ENCODE results near the gene SPOCK2. TPM values are rescaled to one million over a fixed set of nuclear protein-coding genes. Genes with fewer than 3 reads are reported as not detected.
"Not testable (repeated sequence)": the region's sequence is repeated elsewhere in the genome, so short reads cannot be mapped to it uniquely, and the experiment has no call there.

Gene SPOCK2
- total RNA-seq, 1 donor from 2014 or later, result 6.6 TPM

- no peak for DNase-seq
These were observed 37.5 kb downstream of the SPOCK2 start for GRCh38 chr10:72050873-72051272.

- DNase-seq, result no peak
These were observed 38.2 kb downstream of the SPOCK2 start for GRCh38 chr10:72049969-72050781.

GRCh38 chr10:72049472-72049871, 38.9 kb downstream of the SPOCK2 start:
- DNase-seq, result no peak

DNA sequence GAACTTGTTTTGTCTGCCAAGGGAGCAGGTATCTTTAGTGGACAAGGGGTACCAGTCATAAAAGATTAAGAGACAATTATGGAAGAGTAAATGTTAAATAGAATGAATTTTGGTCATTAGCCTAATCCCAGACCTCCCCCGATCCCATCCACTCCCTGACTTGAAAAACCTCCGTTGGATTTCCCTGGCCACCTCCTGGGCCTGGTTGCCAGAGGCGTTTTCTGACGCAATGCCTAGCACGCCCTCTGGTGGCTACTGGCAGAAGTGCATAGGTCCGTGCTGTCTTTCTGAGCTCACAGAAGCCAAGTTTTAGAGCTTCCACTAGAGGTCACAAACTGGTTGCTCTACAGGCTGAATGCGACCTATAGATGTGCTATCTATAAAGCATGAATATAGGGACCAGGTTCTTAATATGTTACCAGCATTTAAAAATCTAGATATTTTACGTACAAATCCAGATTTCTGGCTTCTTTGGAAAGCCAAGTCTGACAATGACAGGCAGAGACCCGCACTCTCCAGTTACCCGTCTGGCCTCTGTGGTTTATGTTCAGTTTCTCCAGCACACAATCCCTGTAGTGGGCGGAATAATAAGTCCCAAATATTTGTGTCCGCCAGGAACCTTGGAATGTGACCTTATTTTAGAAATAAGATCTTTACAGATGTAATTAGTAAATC, 39.8 kb downstream of the SPOCK2 start:
- DNase-seq, result peak; percentile 95

DNA sequence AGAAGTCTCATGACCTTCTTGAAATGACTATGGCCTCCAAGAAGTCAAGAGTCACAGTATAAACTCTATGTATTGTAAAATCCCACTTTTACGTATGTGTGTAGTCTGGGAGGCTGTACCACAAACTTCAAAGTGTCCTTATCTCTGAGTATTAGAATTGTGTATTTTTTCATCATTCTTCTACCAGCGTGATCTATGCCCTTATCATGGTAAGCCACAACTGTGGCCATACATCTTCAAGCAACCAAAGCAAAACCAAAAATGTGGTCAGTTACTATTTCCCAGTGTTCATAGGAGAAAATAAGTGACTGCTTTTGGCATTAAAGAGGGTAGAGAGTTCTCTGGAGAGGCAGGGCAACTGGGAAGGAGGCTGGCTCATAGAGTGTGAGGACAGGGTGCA, 42.8 kb downstream of the SPOCK2 start:
- DNase-seq, result no peak

DNA sequence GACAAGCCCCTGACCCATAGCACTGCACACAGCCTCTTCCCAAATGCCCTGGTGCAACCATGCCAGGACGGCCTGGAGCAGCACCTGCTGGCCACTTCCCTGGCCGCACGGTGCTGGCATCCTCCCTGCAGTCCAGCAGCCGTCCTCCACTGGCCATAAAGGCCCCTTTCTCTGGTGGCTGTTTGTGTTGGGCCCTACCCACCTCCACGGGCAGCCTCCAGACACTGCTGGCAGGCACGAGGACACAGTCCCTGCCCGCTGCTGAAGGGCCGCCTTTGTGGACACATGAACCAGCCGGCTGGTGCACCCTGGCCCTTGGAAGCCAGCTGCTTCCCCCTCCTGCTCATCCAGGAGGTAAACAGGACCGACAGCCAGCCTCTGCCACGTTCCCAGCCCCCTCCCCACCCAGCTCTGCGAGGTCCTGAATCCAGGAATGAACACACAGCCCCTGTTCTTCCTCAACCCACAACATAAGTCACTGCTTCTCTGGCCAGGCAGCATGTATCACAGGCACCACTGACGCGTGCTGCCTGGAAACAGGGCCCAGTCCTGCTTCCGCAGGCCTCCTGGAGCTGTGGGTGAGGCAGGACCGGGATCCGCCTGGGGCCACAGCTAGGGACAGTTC, 43.8 kb downstream of the SPOCK2 start:
- peak; percentile 49 for DNase-seq

DNA sequence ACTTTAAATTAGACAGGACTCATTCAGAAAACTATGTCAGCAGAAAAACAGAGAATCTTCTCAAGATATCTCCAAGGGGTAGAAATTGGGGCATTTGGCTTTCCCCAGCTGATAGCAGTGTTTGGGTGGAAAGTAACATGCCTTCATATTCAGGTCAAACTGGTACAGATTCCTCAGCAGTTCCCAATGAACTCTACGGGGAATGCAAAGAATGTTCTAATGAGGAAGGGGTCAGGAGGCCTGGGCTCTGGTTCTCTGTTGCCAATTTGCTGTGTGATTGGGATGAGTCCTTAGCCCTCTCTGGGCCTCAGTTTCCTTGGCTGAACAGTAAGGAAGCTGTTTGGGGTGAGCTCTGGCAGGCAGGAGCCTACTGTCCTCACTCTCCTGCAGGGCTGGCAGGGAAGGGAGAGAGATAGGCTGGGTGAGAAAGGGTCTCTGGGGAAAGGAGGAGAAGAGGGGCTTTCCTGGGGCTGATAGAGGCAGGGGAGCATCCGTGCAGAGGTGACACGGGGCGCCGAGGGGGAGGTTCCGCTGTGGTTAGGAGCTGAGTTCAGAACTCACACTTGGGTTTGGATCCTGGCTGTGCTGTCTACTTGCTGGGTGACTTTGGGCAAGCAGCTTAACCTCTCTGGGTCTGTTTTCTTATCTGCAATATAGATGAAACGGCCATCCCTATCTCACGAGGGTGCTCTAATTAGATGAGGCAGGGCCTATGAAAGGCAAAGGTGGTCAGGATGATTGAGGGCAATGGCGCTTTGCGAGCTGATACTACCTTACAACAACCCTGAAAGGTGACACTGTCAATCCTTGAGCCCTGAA, 45.1 kb downstream of the SPOCK2 start:
- no peak for DNase-seq

GRCh38 chr10:72041491-72041890, 46.9 kb downstream of the SPOCK2 start:
- no peak for DNase-seq

GRCh38 chr10:72039377-72039776, 49.0 kb downstream of the SPOCK2 start:
- DNase-seq, result no peak

GRCh38 chr10:72038458-72039001, 49.8 kb downstream of the SPOCK2 start:
- no peak for DNase-seq

GRCh38 chr10:72037811-72038210, 50.5 kb downstream of the SPOCK2 start:
- DNase-seq, result no peak

DNA sequence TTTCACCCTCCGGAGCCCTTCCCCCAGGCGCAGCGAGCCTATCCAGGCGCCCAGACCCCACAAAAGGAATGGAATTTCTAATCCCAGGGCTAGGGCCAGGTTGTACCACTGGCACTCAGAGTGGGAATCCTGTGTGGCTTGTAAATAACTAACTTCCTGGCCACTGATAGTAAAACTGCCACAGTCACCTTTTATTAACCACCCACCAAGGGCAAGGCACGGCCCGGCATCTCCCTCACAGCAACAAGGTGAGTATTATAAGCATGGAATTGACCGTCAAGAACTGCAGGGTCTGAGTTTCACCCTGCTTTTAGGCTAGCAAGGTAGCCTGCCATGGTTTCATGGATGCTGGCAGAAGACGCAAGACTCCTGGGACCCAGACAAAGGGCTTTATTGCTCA, 51.1 kb downstream of the SPOCK2 start:
- DNase-seq, result no peak

- DNase-seq, result no peak
These were observed 53.0 kb downstream of the SPOCK2 start for GRCh38 chr10:72035252-72035887.

- DNase-seq, result no peak
These were observed 53.6 kb downstream of the SPOCK2 start for GRCh38 chr10:72034761-72035160.

- DNase-seq, result no peak
These were observed 54.3 kb downstream of the SPOCK2 start for GRCh38 chr10:72034040-72034499.

DNA sequence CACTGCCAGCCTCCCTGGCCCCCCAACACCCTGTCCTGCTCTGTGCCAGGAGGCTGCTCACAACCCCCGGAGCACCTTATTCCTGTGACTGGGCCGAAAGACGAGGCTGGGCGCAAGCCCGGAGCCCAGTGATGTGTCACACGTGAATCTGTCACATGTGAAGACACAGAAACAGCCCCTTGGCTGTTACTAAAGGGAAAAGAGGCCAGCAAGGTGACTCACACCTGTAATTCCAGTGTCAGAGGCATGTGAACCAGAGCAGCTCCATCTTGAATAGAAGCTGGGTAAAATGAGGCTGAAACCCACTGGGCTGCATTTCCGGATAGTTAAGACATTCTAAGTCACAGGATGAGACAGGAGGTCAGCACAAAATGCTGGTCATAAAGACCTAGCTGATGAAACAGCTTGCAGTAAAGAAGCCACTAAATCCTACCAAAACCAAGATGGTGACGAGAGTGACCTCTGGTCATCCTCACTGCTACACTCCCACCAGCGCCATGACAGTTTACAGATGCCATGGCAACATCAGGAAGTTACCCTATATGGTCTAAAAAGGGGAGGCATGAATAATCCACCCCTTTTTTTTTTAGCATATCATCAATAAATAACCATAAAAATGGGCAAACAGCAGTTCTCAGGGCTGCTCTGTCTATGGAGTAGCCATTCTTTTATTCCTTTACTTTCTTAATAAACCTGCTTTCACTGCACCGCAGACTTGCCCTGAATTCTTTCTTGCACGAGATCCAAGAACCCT, 55.8 kb downstream of the SPOCK2 start:
- DNase-seq, result not testable (repeated sequence)

- no peak for DNase-seq
These were observed 56.6 kb downstream of the SPOCK2 start for GRCh38 chr10:72031706-72032105.

DNA sequence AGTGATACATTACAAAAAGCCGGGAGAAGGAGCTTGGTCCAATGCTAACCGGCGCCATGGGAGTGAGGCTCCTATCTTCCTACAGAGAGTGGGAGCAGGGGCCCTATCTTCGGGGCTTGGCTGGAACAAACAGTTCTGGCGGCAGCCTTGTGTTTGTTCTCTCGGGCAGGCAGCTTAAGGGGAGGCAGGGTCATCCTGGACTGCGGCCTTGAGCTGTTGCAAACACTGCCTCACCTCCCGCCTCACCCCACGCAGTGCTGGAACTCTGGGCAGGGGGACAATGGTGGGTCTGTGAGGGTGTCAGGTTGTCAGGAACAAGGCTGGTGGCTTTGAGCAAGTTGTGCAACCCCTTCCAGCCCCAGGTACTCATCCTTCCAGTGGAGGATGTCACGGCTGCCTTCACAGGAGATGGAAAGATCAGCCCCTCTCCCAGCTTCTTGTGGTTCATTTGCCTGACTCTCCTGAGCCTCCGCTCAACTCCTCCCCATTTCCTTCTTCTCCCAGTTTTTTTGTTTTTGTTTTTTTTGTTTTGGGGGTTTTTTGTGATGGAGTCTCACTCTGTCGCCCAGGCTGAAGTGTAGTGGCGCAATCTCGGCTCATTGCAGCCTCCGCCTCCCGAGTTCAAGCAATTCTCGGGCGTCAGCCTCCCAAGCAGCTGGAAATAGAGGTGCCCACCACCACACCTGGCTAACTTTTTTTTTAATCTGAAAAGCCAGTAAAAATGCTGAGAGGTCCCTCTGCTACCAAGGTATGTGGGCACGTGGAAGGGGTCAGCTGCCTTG, 57.4 kb downstream of the SPOCK2 start:
- no peak for DNase-seq

- no peak for DNase-seq
These were observed 58.9 kb downstream of the SPOCK2 start for GRCh38 chr10:72029414-72029813.

DNA sequence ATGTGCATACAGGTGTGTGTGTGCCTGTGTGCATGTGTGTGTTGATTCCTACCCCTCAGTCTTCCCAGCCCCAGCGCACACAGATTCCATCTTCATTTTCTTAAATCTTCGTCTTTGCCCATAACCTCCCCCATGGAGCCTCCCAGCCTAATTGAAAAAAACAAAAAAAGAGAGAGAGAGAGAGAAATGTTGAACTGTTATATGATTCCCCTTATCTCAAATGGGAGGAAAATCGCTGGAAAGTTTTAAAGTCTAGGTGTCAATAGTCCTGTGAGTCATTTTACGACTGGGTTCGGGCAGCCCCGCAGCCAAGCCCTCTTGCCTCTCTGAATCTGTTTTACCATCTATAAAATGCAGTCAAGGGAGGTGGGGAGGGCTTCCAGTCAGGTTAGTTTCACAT, 60.9 kb downstream of the SPOCK2 start:
- no peak for DNase-seq
